ENCODE results near the gene CHD9NB.
"Not testable (repeated sequence)": the region's sequence is repeated elsewhere in the genome, so short reads cannot be mapped to it uniquely, and the experiment has no call there.

The CHD9NB gene

GRCh38 chr16:53055541-53056391 lies 3.1 kb upstream of the CHD9NB start:
- DNase-seq, result no peak

GRCh38 chr16:53054670-53055485 lies 2.2 kb upstream of the CHD9NB start, which contains the start of gene CHD9:
CHD9 (plus strand) TSS chr16:53054991; CDS start chr16:53156090, 101,099 bp downstream.
- DNase-seq, result peak; percentile 82

GRCh38 chr16:53053967-53054669 lies 1.4 kb upstream of the CHD9NB start:
- DNase-seq, result no peak

- not testable (repeated sequence) for DNase-seq
Observed at GRCh38 chr16:53051255-53051654, 1.4 kb downstream of the CHD9NB start.

GRCh38 chr16:53048139-53048915 lies 4.4 kb downstream of the CHD9NB start:
- no peak for DNase-seq

- not testable (repeated sequence) for DNase-seq
Observed at GRCh38 chr16:53047515-53047914, 5.2 kb downstream of the CHD9NB start.

- DNase-seq, result no peak
Observed at GRCh38 chr16:53045341-53046220, 7.1 kb downstream of the CHD9NB start.

GRCh38 chr16:53043986-53044601 lies 8.6 kb downstream of the CHD9NB start:
- peak; percentile 19 for DNase-seq

- DNase-seq, result no peak
Observed at GRCh38 chr16:53043428-53043831, 9.3 kb downstream of the CHD9NB start.

- no peak for DNase-seq
Observed at GRCh38 chr16:53042235-53042701, 10.4 kb downstream of the CHD9NB start.

- no peak for DNase-seq
Observed at GRCh38 chr16:53041320-53042051, 11.2 kb downstream of the CHD9NB start.

GRCh38 chr16:53040788-53041187 lies 11.9 kb downstream of the CHD9NB start:
- no peak for DNase-seq

GRCh38 chr16:53036711-53037110 lies 16.0 kb downstream of the CHD9NB start:
- DNase-seq, result not testable (repeated sequence)

GRCh38 chr16:53036066-53036465 lies 16.6 kb downstream of the CHD9NB start:
- DNase-seq, result no peak

GRCh38 chr16:53035176-53035942 lies 17.3 kb downstream of the CHD9NB start:
- DNase-seq, result no peak

- no peak for DNase-seq
Observed at GRCh38 chr16:53034306-53034705, 18.4 kb downstream of the CHD9NB start.

- no peak for DNase-seq
Observed at GRCh38 chr16:53031323-53031942, 21.3 kb downstream of the CHD9NB start.

GRCh38 chr16:53029971-53030370 lies 22.7 kb downstream of the CHD9NB start:
- DNase-seq, result no peak

- no peak for DNase-seq
Observed at GRCh38 chr16:53024045-53024444, 28.7 kb downstream of the CHD9NB start.

Data from NCI-H2227 treated with DMSO at 0.1 percent for 48 hours (cell line).